ENCODE data around the gene ERVW-1.
"Not testable (repeated sequence)": the region's sequence is repeated elsewhere in the genome, so short reads cannot be mapped to it uniquely, and the experiment has no call there.

The ERVW-1 gene, protein sequence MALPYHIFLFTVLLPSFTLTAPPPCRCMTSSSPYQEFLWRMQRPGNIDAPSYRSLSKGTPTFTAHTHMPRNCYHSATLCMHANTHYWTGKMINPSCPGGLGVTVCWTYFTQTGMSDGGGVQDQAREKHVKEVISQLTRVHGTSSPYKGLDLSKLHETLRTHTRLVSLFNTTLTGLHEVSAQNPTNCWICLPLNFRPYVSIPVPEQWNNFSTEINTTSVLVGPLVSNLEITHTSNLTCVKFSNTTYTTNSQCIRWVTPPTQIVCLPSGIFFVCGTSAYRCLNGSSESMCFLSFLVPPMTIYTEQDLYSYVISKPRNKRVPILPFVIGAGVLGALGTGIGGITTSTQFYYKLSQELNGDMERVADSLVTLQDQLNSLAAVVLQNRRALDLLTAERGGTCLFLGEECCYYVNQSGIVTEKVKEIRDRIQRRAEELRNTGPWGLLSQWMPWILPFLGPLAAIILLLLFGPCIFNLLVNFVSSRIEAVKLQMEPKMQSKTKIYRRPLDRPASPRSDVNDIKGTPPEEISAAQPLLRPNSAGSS

DNA sequence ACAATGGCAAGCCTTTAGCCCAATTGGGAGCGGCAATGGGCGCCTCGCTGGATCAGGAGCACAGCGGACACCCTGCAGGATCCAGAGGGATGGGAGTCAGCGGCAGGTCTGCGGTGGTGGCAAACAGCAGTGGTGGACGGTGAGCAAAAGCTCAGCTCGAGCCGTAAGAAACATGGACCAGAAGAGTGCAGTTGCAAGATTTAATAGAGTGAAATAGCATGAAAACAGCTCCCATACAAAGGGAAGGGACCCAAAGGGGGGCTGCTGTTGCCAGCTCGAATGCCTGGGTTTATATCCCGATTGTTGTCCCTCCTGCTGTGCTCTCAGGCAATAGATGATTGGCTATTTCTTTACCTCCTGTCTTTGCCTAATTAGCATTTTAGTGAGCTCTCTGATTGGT, at the start of gene ERVW-1:
Gene ERVW-1, minus strand, starts transcription at position 266 of the 400 bp plus-strand sequence. CDS start 7,565 bp downstream, outside the sequence.
- DNase-seq = not testable (repeated sequence)

DNA sequence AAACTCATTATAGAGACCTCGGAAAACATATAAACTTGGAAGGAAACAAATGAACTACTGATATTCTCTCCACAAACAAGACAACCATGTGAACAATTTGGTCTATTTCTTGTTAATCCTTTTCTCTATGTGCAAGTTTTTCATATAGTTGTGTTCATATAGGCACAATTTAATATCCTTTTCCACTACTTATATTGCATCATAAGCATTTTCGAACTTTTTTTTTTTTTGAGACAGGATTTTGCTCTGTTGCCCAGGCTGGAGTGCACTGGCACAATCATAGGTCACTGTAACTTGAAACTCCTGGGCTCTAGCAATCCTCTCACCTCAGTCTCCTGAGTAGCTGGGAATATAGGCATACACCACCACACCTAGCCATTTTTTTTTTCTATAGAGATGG, 45.4 kb upstream of the ERVW-1 start:
- DNase-seq = no peak

DNA sequence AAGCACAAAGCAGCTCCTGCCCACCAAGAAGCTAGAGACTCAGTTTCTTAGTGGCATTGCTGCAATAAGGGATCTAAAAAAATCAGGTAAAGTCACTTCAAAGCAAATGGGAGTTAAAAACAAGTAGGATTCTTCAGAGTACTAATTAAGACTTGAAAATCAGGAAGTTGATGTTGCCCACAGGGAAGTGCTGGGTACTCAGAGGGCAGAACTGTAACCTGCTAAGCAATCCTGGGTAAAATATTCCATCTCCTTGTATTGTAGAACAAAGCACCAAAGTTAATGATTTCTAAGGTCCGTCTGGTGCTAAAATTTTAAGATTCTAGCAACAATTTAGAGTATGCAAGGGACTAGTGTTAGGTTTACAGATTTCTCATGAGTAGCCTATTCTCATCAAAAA, 42.3 kb upstream of the ERVW-1 start:
- DNase-seq = no peak

DNA sequence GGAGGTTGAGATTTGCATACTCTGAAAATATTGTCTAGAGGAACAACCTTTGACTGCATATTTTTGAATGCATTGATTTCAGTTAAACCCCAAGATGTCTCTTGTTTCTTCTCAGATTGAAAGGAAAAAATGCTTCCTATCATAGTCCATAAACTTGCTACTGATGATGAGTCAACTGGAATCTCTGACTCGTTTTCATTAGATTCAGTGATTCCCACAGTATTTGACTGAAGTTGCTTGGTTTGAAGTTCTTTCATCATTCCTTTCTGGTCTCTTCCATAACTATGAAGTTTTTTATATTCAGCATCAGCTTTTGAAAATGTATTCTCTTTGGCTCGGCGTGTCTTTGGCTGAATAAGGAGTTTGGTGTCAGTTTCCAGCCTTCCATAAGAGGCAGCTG, 39.9 kb upstream of the ERVW-1 start:
- no peak for DNase-seq

DNA sequence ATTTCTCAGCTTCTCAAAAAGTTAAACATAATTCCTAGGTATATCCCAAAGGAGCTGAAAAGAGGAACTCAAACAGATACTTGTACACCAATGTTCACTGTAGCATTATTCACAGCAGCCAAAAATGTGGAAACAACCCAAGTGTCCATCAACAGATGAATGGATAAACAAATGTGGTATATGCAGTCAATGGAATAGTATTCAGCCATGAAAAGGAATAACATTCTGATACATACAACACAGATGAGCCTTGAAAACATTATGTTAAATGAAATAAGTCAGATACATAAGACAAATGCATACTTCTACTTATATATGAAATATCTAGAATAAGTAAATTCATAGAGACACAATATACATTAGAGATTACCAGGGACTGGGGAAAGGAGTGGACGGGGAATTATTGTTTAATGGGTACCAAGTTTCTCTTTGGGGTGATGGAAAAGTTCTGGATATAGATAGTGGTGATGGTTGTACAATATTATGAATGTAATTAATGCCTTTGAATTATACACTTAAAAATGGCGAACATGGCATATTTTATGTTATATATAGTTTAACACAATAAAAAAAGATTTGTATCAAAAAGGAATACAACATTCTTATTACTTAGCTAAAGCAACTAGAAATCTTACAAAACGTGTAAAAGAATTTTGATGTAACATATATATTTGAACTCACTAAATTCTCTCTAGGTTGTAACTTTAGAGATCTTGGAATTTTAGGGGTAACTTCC, 35.6 kb upstream of the ERVW-1 start:
- no peak for DNase-seq

DNA sequence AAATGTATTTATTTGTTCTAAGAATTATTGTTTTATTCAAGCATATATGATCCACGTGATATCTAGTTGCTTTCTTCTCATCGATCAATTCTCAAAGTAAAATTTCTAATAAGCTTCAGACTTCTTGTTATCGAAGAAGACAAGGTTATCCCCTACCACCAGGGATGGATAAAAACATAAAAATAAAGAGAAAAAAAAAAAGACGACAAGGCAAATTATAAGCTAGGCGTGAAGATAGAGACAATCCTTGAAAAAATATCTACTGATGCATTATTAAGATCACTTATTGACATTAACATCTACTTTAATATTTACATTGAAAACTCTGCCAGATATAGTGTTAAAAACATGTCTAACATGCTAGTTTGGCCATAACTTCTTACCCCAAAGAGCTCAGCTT, 31.2 kb upstream of the ERVW-1 start:
- no peak for DNase-seq

DNA sequence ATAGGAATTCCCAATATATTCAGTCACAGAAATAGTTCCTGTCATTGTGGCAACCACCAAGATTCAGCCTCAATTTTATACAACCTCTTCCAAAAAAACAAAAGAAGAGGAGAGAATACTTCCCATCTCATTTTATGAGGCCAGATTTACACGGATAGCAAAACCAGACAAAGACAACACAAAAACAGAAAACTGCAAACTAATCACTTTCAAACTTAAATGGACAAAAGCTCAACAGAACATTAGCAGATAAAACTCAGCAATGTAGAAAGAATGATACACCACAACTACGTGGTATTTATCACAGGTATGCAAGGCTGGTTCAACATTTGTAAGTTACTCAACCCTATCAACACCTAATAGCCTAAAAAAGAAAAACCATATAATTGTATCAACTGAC, 28.6 kb upstream of the ERVW-1 start:
- DNase-seq = no peak

DNA sequence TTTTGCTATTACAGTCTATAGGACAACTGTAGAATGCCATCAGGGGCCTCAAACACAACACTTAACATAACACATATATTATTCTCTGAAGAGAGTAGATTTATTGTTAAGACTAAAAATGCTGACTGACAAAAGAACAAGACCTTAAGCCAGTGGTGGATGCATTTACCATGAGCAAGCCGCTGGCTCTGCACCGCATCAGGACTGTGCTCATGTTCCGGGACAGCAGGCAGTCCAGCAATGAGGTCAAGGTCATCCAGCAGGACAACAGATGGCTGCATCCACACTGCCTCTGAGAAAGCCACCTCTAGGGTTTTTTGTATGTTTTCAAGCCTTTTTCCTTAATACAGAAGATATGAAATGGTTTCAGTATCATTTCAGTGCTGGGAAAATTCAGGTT, 26.8 kb upstream of the ERVW-1 start:
- no peak for DNase-seq

DNA sequence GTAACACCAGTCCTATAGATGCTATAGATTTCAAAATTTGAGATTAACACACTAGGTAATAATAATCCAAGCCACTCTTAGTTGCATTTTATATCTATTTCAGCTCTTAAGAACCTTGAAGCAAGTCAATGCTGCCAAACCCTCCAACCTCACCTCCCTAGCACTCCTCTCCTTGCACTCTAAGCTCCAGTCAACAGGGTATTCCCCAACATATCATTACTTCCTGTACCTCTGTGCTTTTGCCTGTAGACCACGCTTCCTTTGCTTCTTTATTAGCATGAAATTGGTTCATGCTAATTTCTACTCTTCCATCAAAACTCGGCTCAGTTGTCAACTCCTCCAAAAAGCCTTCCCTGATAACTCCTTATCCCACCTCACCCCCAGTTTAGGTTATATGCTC, 26.0 kb upstream of the ERVW-1 start:
- no peak for DNase-seq

DNA sequence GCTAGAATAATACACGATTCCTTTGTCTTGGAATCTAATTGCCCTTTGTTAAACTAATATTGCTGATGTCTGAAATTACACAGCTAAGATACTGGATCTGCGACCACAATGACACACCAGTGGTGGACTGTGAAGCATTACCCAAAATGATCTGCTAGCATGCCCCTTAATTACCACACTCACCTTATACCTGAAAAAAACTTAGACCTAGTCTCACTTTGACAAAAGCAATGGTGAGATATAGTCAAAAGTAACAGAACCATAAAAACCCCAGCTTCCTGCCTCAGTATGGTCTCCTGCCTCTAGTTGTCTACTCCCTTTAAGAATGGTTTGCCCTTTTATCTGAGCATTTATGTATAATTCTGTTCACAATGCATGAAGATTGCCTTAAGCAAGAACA, 20.8 kb upstream of the ERVW-1 start:
- DNase-seq = no peak

DNA sequence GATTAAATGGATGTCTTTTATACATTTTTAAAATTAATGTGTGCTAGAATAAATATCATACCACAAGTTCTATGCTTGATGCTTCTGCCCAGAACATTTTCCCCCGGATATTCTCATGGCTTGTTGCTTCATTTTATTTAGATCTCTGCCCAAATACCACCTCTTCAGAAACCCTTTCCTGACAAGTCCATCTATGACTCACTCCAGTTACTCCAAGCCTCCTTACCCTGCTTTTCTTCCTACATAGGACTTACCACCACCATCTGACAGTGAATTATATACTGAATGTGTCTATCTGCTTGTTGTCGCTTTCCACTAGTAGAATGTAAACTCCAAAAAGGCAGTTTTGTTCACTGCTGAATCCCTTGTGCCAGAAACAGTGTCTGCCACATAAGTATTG, 19.1 kb upstream of the ERVW-1 start:
- no peak for DNase-seq

DNA sequence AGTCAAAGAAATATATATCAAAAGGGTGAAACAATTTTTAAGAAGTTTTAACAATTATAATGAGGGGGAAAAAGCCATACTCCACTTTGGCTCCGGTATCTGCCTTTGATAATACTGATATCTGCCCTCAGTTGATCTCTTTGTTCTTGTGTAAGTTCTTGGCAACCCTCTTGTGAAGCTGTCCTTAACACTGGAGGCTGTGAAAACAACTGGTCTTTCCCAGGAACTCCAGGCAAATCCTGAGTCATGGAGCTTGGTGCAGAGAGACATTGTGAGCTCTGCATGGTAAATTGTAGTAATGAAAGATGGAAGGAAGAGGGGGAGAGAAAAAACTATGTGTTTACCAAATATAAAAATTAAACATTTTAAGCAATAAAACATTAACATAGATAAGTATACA, 11.9 kb upstream of the ERVW-1 start:
- DNase-seq = no peak

DNA sequence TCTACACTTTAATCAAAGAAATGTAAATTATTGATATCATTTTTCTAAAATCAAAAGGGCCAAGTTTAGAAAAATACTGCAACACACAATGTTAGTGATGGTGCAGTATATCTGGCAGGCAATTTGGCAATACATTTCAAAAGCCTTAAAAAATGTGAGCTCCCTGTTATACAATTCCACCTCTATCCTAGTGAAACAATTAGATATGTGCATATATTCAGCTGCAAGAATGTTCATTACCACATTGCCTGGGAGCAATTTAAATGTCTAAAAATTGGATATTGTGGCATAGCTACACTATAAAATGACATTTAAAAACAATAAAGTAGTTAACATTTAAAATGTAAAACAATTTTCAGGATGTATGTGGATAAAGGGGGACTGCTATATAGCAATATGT, 10.1 kb upstream of the ERVW-1 start:
- DNase-seq = no peak

DNA sequence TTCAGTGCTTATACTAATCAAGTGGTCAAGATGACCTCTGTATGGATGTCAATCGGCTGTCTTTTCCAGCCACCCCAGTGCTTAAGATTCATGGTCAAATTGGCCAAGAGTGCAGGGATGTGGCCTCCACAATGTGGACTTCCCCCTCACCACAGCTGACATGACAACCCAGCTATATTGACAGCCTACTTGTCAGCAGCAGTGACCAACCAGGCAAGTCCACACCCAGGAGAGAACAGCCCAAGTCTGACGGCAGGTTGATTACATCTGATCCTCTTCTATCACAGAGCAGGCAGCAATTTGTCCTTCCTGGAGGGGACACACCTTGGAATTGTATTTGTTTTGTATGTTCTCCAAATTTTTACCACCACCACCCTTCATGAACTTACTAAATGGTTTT, 8.2 kb upstream of the ERVW-1 start:
- DNase-seq = no peak

DNA sequence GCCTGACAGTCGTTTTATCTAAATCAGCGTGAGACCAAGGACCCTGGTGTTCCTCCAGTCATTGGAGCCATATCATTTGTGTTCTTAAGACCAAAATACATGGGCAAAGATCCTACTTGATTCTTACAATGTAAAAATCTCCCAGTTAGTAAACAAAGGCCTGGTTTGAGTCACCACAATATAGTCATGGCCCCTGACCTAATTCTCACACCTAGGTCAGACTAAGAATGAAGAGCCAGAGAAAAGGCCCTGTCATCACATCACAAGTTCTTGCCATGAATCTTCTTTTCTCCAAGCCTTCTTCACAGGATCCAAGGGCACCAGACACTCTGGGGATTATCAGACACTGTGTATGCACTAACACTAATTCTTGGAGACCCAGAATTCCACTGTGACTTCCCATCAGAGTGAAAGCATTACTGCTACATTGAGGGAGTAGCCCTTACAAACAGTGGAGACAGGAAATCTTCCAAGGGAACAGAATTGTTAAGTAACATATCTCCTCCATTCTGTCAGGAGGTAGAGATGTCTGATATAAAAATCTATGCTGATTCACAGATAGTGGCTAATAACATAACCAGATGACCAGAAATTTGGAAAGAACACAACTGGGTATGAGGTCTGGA, 7.6 kb upstream of the ERVW-1 start:
- no peak for DNase-seq

DNA sequence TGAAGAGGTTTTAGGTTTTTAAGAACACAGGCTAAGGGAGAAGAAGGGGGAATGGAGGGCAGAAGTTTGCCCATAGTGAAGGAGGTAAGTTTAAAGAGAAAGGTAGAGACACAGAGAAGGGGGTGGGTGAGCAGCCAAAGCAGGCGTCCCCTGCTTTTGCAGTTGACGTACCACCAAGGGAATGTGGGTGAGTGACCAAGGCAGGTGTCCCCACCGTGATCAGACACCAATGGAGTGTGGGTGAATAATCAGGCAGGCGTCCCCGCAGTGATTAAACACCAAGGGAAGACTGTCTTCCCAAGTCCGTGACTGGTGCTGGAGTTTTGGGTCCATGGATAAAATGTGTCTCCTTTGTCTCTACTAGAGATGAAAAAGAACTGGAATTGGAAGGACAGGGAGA, 6.5 kb upstream of the ERVW-1 start:
- DNase-seq = not testable (repeated sequence)

DNA sequence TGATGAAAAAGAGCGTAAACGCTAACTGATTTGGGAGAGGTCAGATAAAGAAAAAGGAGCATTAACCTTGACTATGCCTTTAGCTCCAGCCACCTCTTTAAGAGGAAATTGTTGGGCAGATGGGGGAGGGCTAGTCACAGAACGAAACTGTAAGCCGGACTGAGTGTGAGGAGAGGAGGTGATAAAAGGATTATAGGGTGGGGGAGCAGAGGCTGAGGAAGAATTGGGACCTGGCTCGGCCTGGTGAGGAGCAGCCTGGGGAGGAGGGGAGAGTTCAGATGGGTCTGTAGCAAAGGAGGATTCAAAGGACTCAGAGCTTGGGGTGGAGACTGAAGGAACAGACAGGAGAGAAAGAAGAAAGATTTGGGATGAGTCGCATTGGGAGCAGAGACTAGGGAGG, 5.9 kb upstream of the ERVW-1 start:
- not testable (repeated sequence) for DNase-seq

DNA sequence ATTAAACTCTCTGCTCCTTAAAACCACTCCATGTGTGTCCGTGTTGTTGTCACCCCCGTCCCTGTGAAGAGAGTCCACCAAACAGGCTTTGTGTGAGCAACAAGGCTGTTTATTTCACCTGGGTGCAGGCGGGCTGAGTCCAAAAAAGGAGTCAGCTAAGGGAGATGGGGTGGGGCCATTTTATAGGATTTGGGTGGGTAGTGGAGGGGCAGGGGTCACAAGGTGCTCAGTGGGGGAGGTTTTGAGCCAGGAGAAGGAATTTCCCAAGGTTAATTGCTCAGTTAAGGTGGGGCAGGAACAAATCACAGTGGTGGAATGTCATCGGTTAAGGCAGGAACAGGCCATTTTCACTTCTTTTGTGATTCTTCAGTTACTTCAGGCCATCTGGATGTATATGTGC, 1.4 kb upstream of the ERVW-1 start:
- not testable (repeated sequence) for DNase-seq

DNA sequence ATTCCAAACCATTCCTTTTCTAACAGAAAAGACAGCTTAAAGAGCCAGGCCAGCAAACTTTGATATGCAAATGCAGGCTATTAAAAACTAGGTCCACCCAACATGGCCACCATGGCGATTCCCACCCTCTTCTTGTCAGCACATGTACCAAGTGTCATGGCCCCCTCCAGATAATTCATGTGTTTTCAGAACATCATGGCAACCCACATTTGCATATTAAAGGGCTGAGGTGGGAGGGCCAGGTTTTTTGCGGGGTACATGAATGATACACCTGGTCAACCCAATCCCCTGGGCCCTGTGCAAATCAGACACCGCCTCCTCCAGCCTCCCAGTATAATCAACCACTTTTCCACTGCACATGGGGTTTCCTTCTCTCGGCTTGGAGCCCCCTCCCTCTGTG, 965 bp upstream of the ERVW-1 start:
- peak in 1 of 2 experiments; percentile 34 for DNase-seq

DNA sequence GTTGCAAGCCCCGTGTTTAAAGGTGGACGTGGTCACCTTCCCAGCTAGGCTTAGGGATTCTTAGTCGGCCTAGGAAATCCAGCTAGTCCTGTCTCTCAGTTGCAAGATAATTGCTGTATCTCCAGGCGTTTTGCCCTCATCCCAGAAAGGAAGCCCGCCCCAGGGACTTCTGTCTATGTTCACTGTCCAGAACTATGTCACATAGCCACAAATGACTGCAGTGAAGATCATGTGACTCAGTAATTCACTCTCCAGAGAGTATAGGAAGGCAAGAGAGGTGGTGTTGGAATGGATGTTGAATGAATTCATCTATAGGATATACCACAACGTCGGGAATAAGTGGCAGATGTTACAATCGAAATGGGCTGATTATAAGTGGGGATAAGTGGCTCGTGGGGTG, 349 bp upstream of the ERVW-1 start:
- no peak for DNase-seq

DNA sequence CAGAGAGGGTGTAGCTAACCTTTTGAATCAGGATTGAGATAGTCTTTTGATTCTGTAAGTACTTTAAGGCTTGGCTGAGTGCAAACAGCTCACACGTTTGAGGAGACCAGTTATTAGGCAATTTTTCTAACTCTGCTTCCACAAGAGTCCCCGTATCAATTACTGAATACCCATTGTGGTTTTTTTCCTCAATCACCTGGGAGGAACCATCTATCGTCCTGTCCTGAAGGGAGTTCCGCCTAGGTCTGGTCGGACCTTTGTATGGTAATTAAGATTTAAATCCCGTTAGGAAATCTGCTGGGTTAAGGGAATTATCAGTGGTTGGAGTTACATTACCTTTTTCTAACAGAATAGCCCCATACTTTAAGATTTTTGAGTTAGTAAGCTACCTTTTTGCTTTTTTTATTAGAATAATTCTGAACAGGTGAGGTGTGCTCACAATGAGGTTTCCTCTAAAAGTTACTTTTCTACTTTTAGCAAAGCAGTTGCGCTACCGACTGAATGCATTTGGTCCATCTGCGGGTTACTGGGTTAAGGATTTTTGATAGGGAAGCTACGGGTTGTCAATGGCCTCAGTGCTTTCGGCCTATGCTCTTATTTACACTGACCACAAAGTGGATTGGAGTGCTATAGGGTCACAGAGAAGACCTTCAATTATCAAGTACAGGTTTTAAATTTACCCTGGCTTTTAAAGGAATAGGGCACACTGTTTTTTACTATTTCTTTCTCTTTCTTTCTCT, 1.7 kb downstream of the ERVW-1 start:
- DNase-seq = not testable (repeated sequence)

DNA sequence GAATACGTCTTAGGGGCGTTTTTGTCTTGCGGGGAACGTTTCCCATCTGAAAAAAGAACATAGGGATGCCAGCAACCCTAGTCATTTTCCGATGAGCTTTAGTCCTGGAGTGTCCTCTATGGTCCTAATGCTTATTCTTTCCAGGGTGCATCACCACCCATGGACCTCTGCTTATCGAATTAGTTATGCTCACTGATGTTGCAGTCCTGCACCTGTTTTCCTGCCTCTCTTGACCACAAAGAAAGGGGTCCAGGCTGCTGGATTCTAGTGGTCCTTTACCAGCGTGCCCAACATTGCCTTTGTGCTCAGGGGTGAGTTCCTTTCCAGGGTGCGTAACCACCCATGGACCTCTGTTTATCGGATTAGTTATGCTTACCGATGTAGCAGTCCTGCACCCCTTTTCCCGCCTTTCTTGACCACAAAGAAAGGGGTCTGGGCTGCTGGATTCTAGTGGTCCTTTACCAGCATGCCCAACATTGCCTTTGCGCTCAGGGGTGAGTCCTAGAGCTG, 2.4 kb downstream of the ERVW-1 start:
- not testable (repeated sequence) for DNase-seq

DNA sequence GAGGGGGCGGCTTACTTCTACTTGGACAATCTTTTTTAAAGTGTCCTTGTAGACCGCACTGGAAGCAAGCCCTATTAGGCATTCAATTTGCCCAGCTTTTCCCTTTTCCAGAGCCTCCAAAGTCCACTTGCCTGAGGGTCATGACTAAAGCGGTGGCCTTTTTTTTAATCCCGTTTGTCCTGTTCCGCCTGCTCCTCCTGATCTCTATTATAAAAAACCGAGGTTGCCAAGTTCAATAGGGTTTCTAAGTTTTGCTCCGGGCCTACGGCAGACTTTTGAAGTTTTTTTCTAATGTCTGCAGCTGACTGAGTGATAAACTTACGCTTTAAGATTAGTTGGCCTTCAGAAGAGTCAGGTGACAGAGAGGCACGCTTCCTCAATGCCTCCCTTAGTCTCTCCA, 3.8 kb downstream of the ERVW-1 start:
- not testable (repeated sequence) for DNase-seq
